Panc1 (cell line): ENCODE results near the gene MINK1. TPM values are rescaled to one million over a fixed set of nuclear protein-coding genes. Genes with fewer than 3 reads are reported as not detected.

Source experiments
- ATAC-seq: fragments of 200-7000 bp; cut with Tn5 transposase; 2 replicates; pipeline ENCODE4 v1.9.1; 2020; ENCODE audit warnings: mild to moderate bottlenecking, moderate library complexity
- BruUV-seq: library from RNA; stranded (reverse); fragments of 400-500 nt; replicated peaks from 2 replicates; lab custom pipeline; 2021; lab: Mats Ljungman, UMichigan
- CTCF ChIA-PET: fragments of 300-600 bp; sonication (Branson Sonifier 250); formaldehyde crosslinking; loops from one replicate; lab custom pipeline; 2022; ENCODE audit warnings: antibody characterized with exemption; lab: Charles Lee
- POLR2A ChIA-PET: fragments of 300-600 bp; sonication (Branson Sonifier 250); formaldehyde crosslinking; loops from one replicate; lab custom pipeline; 2022; ENCODE audit warnings: antibody characterized with exemption; lab: Charles Lee
- DNase-seq: peaks from one replicate; pipeline ENCODE4 v3.0.0-alpha.2; 2010; ENCODE audit warnings: low read depth, low spot score
- H3K27ac ChIP-seq: 2 replicates; pipeline ENCODE4 v1.5.1; 2011; ENCODE audit warnings: mild to moderate bottlenecking, low read length, inconsistent platforms
- H3K27me3 ChIP-seq: fragments of 200-500 bp; sonication (Bioruptor generic); 2 replicates; pipeline ENCODE4 v1.6.0; 2014; ENCODE audit warnings: low read length, inconsistent platforms; ENCODE audit not compliant: control insufficient read depth, insufficient read depth
- H3K36me3 ChIP-seq: fragments of 200-500 bp; sonication (Bioruptor generic); 2 replicates; pipeline ENCODE4 v1.5.1; 2014; ENCODE audit warnings: inconsistent platforms, mild to moderate bottlenecking, low read length, moderate library complexity; ENCODE audit not compliant: control insufficient read depth, insufficient read depth
- H3K4me1 ChIP-seq: 2 replicates; pipeline ENCODE4 v1.5.1; 2011; ENCODE audit warnings: inconsistent platforms, mild to moderate bottlenecking, low read length, moderate library complexity; ENCODE audit not compliant: control insufficient read depth, insufficient read depth
- H3K4me3 ChIP-seq, 2 experiments: 2 replicates each; pipeline ENCODE4 v1.5.1; 2011 to 2012; ENCODE audit warnings: low read depth in 2 of 2, low read length in 2 of 2, mild to moderate bottlenecking in 2 of 2, inconsistent platforms in 1 of 2, moderate library complexity in 1 of 2
- H3K9me3 ChIP-seq: fragments of 200-500 bp; sonication (Bioruptor generic); 2 replicates; pipeline ENCODE4 v1.5.1; 2014; ENCODE audit warnings: low read depth, mild to moderate bottlenecking, inconsistent platforms, low read length, moderate library complexity; ENCODE audit not compliant: control insufficient read depth, insufficient read depth
- POLR2AphosphoS5 ChIP-seq: IDR thresholded peaks from 2 replicates; pipeline ENCODE4 v1.6.1; 2012; ENCODE audit warnings: mild to moderate bottlenecking, low read depth, low read length, moderate library complexity
- SIN3A ChIP-seq: IDR thresholded peaks from 2 replicates; pipeline ENCODE4 v1.6.1; 2012; ENCODE audit warnings: low read depth, mild to moderate bottlenecking, low read length, moderate library complexity, borderline replicate concordance; ENCODE audit not compliant: insufficient read depth
- TCF7L2 ChIP-seq: IDR thresholded peaks from 2 replicates; pipeline ENCODE4 v1.6.1; 2011; ENCODE audit warnings: mild to moderate bottlenecking, low read depth, low read length, inconsistent platforms
- in situ Hi-C: cut with HindIII; loops from 2 replicates; pipeline ENCODE4 v1.10.0; 2016; ENCODE audit warnings: low sequenced_read_pairs, low pct_unique_long_range_greater_than_20kb
- intact Hi-C: fragments of 100-400 bp; cut with micrococcal nuclease; formaldehyde crosslinking; loops from one replicate; pipeline ENCODE4 v1.10.0; 2022; ENCODE audit not compliant: unreplicated experiment
- total RNA-seq: library from RNA; stranded (reverse); gene quantifications from one replicate; pipeline ENCODE4 v1.2.1, GENCODE V29; 2021; ENCODE audit not compliant: unreplicated experiment
- TF ChIP-seq, protein P1 (sequence below), 2 experiments: IDR thresholded peaks; 2 replicates each; pipeline ENCODE4 v1.6.1; 2011 to 2012; ENCODE audit warnings: low read depth in 2 of 2, control low read depth in 1 of 2, low read length in 1 of 2, mild to moderate bottlenecking in 1 of 2, moderate library complexity in 1 of 2; ENCODE audit not compliant: insufficient read depth in 1 of 2
- TF ChIP-seq, protein P2 (sequence below): fragments of 450-650 bp; IDR thresholded peaks from 2 replicates; pipeline ENCODE4 v1.5.1; 2017; ENCODE audit warnings: mild to moderate bottlenecking

Gene MINK1
- total RNA-seq, 1 experiment from 2014 or later: 78.2 TPM

DNA sequence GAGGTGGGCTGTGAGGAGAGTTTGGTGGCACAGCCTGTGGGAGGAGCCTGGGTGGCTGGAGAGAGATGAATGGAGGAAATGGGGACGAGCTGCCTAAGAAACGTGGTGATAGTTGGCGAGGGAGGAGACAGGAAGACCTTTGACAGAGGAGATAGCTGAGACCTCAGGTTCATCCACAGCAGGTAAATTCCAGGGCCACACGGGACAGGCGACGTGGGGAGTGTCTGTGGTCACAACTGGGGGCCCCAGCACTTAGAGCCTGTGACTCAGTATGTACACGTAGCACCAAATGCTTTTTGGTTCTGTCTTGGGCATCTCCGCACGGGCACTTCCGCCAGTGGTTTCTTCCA, 7.7 kb downstream of the MINK1 start:
- intact Hi-C loops (no loop called here), in situ Hi-C loops (no loop called here)
- peaks cover 6% of the 10 kb centered on the region for H3K4me1 ChIP-seq
- H3K4me3 ChIP-seq: no peak overlapping the region
- H3K36me3 ChIP-seq: no peaks in the 10 kb centered on the region
- H3K9me3 ChIP-seq: no peaks in the 10 kb centered on the region
- TF ChIP-seq POLR2AphosphoS5 (no peak), TCF7L2 (no peak)
- TF ChIP-seq, protein P1, sequence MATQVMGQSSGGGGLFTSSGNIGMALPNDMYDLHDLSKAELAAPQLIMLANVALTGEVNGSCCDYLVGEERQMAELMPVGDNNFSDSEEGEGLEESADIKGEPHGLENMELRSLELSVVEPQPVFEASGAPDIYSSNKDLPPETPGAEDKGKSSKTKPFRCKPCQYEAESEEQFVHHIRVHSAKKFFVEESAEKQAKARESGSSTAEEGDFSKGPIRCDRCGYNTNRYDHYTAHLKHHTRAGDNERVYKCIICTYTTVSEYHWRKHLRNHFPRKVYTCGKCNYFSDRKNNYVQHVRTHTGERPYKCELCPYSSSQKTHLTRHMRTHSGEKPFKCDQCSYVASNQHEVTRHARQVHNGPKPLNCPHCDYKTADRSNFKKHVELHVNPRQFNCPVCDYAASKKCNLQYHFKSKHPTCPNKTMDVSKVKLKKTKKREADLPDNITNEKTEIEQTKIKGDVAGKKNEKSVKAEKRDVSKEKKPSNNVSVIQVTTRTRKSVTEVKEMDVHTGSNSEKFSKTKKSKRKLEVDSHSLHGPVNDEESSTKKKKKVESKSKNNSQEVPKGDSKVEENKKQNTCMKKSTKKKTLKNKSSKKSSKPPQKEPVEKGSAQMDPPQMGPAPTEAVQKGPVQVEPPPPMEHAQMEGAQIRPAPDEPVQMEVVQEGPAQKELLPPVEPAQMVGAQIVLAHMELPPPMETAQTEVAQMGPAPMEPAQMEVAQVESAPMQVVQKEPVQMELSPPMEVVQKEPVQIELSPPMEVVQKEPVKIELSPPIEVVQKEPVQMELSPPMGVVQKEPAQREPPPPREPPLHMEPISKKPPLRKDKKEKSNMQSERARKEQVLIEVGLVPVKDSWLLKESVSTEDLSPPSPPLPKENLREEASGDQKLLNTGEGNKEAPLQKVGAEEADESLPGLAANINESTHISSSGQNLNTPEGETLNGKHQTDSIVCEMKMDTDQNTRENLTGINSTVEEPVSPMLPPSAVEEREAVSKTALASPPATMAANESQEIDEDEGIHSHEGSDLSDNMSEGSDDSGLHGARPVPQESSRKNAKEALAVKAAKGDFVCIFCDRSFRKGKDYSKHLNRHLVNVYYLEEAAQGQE (IDR thresholded peaks at IDR 0.05; ENCODE audit: insufficient read depth in 1 of 2, low read depth in 2 of 2, low read length in 1 of 2): no peak
- ATAC-seq (no peak), DNase-seq (no peak)
- ChIA-PET CTCF (no interaction called here), POLR2A (no interaction called here)
- H3K27me3 ChIP-seq: no peaks in the 10 kb centered on the region
- no peak overlapping the region for H3K27ac ChIP-seq
- no TSS peak for BruUV-seq

DNA sequence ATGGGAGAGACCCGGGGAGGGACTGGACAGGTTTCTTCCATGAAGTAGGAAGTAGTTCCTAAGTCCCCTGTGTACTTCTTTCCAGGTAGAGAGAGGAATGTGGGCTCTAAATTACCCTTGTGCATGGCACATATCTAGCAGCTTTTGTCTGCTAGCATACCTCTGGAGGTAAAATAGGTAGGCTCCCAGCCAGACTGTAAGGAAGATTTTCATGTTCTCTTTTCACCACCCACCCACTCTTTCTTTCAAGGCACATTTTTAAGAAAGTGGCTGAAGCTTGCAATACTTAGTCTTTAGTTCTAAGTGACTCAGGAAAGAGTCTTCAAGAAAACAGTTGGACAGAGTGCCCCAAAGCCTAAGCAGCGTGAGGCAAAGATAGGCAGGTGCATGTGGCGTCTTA, 9.2 kb downstream of the MINK1 start:
- CTCF ChIA-PET: no interaction called here
- in situ Hi-C loops: no loop called here

More for the DNA sequence above, 9.2 kb downstream of the MINK1 start:
- H3K36me3 ChIP-seq: no peaks in the 10 kb centered on the region
- TF ChIP-seq POLR2AphosphoS5: no peak
- TF ChIP-seq, protein P1 (IDR thresholded peaks at IDR 0.05; ENCODE audit: insufficient read depth in 1 of 2, low read depth in 2 of 2, low read length in 1 of 2): no peak
- no peak for TF ChIP-seq TCF7L2
- no peak for TF ChIP-seq SIN3A
- TF ChIP-seq, protein P2, sequence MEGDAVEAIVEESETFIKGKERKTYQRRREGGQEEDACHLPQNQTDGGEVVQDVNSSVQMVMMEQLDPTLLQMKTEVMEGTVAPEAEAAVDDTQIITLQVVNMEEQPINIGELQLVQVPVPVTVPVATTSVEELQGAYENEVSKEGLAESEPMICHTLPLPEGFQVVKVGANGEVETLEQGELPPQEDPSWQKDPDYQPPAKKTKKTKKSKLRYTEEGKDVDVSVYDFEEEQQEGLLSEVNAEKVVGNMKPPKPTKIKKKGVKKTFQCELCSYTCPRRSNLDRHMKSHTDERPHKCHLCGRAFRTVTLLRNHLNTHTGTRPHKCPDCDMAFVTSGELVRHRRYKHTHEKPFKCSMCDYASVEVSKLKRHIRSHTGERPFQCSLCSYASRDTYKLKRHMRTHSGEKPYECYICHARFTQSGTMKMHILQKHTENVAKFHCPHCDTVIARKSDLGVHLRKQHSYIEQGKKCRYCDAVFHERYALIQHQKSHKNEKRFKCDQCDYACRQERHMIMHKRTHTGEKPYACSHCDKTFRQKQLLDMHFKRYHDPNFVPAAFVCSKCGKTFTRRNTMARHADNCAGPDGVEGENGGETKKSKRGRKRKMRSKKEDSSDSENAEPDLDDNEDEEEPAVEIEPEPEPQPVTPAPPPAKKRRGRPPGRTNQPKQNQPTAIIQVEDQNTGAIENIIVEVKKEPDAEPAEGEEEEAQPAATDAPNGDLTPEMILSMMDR: no peak
- ATAC-seq (no peak), DNase-seq (no peak)
- no peaks in the 10 kb centered on the region for H3K27me3 ChIP-seq
- H3K27ac ChIP-seq: no peak overlapping the region
- intact Hi-C loops: no loop called here
- POLR2A ChIA-PET: no interaction called here
- peaks cover 6% of the 10 kb centered on the region for H3K4me1 ChIP-seq
- H3K4me3 ChIP-seq: no peak overlapping the region
- no TSS peak for BruUV-seq
- H3K9me3 ChIP-seq: no peaks in the 10 kb centered on the region
